ENCODE results near the gene LRRC57. TPM values are rescaled to one million over a fixed set of nuclear protein-coding genes. Genes with fewer than 3 reads are reported as not detected.

The LRRC57 gene
- total and polyA plus RNA-seq, 2 of the 13 experiments (the other 11 are each of a cell fraction or from before 2014, with no cell fraction given) = 5.8 to 14.8 TPM

GRCh38 chr15:42581272-42581730, 32.7 kb upstream of the LRRC57 start (continued):
- TF ChIP-seq TAF15 (IDR thresholded peaks at IDR 0.05; ENCODE audit: low read depth, low read length, poor library complexity, severe bottlenecking) (no peak), ZBTB4 (CRISPR knock-in tag; IDR thresholded peaks at IDR 0.05; ENCODE audit: borderline replicate concordance) (no peak), RFXAP (CRISPR knock-in tag; IDR thresholded peaks at IDR 0.05; ENCODE audit: borderline replicate concordance) (no peak), HES4 (CRISPR knock-in tag; IDR thresholded peaks at IDR 0.05; ENCODE audit: borderline replicate concordance) (no peak), ZNF550 (CRISPR knock-in tag; IDR thresholded peaks at IDR 0.05; ENCODE audit: borderline replicate concordance) (no peak), RAD51 (IDR thresholded peaks at IDR 0.05; ENCODE audit: borderline replicate concordance) (no peak), NR2F6 (IDR thresholded peaks at IDR 0.05) (no peak), NR2F6 (CRISPR knock-in tag; IDR thresholded peaks at IDR 0.05) (no peak), NAIF1 (CRISPR knock-in tag; IDR thresholded peaks at IDR 0.05; ENCODE audit: borderline replicate concordance) (no peak), ZNF773 (CRISPR knock-in tag; IDR thresholded peaks at IDR 0.05; ENCODE audit: borderline replicate concordance) (no peak), ZFP91 (CRISPR knock-in tag; IDR thresholded peaks at IDR 0.05; ENCODE audit: borderline replicate concordance) (peak; percentile 32; the same call in 1 of the 2 replicates), BORCS8-MEF2B (CRISPR knock-in tag; IDR thresholded peaks at IDR 0.05) (no peak), ARNT (IDR thresholded peaks at IDR 0.05) (no peak), U2AF1 (optimal IDR thresholded peaks at IDR 0.05; ENCODE audit: low read depth, low read length) (no peak), POGK (CRISPR knock-in tag; conservative IDR thresholded peaks at IDR 0.05) (0 out of 2 replicates have a peak, but pooled peaks have one; percentile 53), MAF1 (CRISPR knock-in tag; IDR thresholded peaks at IDR 0.05; ENCODE audit: borderline replicate concordance) (no peak), NFATC3 (CRISPR knock-in tag; IDR thresholded peaks at IDR 0.05) (no peak), ZNF292 (CRISPR knock-in tag; IDR thresholded peaks at IDR 0.05; ENCODE audit: borderline replicate concordance, low read depth) (peak; percentile 93), ZNF614 (CRISPR knock-in tag; IDR thresholded peaks at IDR 0.05; ENCODE audit: borderline replicate concordance) (no peak)
- TF ChIP-seq, protein P1, sequence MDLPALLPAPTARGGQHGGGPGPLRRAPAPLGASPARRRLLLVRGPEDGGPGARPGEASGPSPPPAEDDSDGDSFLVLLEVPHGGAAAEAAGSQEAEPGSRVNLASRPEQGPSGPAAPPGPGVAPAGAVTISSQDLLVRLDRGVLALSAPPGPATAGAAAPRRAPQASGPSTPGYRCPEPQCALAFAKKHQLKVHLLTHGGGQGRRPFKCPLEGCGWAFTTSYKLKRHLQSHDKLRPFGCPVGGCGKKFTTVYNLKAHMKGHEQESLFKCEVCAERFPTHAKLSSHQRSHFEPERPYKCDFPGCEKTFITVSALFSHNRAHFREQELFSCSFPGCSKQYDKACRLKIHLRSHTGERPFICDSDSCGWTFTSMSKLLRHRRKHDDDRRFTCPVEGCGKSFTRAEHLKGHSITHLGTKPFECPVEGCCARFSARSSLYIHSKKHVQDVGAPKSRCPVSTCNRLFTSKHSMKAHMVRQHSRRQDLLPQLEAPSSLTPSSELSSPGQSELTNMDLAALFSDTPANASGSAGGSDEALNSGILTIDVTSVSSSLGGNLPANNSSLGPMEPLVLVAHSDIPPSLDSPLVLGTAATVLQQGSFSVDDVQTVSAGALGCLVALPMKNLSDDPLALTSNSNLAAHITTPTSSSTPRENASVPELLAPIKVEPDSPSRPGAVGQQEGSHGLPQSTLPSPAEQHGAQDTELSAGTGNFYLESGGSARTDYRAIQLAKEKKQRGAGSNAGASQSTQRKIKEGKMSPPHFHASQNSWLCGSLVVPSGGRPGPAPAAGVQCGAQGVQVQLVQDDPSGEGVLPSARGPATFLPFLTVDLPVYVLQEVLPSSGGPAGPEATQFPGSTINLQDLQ (CRISPR knock-in tag; IDR thresholded peaks at IDR 0.05) = no peak
- TF ChIP-seq, protein P2, sequence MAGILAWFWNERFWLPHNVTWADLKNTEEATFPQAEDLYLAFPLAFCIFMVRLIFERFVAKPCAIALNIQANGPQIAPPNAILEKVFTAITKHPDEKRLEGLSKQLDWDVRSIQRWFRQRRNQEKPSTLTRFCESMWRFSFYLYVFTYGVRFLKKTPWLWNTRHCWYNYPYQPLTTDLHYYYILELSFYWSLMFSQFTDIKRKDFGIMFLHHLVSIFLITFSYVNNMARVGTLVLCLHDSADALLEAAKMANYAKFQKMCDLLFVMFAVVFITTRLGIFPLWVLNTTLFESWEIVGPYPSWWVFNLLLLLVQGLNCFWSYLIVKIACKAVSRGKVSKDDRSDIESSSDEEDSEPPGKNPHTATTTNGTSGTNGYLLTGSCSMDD (CRISPR knock-in tag; IDR thresholded peaks at IDR 0.05) = no peak

All from HepG2 (cell line).